HG02870 (cell line): Measurements from ENCODE around the gene OR1J1.

Experiments used
- ATAC-seq: cut with Tn5 transposase; IDR thresholded peaks from one replicate; pipeline ENCODE4 v1.9.1; 2021; ENCODE audit warnings: mild to moderate bottlenecking, moderate library complexity; ENCODE audit not compliant: unreplicated experiment

OR1J1 gene

DNA sequence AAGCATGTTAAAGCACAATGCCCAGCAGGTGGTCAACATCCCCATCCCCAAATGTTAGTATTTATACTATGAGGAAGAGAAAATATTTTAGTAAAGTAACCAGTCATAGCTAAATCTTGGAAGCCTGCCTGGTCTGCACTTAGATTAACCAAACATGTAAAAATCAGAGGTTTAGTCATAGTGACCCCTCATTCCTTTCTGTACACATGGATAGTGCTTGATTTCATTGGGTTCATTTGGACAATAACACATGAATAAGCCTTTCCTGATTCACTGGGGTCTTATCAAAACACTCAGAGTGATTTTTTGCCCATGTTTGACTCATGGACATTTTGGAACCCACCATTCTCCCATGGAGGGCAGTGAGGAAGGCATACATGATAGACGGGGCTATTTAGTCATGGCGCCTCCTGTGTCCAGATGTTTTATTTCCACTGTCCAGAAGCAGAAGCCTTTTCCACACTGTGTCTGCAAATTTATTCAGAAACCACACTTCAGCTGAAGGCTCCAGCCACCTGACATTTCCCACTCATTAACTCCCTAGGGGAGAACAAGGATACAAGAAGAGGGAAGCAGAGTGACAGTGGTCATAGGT is 32.5 kb downstream of the OR1J1 start:
- no peak for ATAC-seq

DNA sequence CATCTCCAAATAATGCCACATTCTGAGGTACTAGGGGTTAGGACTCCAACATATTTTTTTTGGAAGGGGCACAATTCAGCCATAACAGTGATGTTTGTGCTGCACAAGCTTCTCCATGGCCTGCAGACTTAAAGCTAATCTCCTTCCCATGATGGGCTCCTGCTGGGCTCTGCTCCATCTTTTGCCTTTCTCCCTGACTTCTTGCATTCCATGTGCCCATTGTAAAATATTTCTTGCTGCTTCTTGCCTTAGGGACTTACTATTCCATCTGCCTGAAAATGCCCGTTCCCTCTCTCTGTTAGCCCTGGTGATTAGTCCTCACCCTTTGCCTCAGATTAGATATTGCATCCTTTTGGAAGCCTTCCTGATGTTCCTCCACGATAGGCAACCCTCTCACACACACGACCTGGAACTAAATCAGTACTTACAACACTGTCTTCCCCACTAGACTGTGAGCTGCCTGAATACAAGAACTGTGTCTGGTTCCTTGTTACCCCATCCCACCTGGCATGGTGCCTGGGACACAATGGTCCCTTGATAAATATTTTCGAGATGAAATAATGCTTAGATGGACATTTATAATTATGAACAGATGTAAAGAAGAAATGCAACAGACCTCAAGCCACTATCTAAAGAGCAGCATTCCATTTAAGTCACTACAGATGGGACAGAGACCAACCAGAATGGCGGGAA is 33.5 kb downstream of the OR1J1 start:
- no peak for ATAC-seq

DNA sequence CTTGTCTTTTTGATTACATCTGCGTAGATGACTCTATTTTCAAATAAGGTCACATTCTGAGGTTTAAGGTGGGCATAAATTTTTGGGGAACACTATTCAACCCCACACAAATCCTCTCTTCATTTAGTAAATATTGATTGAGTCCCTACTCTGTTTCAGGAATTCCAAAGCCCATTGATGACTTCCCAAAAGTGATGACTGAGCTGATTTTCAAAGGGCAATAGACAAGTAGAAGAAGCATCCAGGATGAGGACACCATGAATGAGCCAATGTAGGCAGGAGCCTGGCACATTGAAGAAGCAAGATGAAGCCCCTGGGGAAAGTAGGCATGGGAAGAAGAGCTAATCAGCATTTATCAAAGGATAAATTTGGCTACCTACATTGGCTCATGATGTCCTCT is 35.2 kb downstream of the OR1J1 start:
- no peak for ATAC-seq
